ENCODE measurements around the gene ZNF488. TPM values are rescaled to one million over a fixed set of nuclear protein-coding genes. Genes with fewer than 3 reads are reported as not detected.

Gene ZNF488
- total RNA-seq, 1 donor from 2014 or later: 0.29 TPM

GRCh38 chr10:47403446-47404318 is 19.6 kb upstream of the ZNF488 start:
- H3K36me3 ChIP-seq (ENCODE audit: control insufficient read depth, insufficient read depth, low read length): no peaks in the 10 kb centered on the region
- H3K27me3 ChIP-seq (ENCODE audit: control insufficient read depth, insufficient read depth, low read length): no peaks in the 10 kb centered on the region
- H3K4me3 ChIP-seq (ENCODE audit: low read depth, low read length): no peak overlapping the region
- TF ChIP-seq CTCF (IDR thresholded peaks at IDR 0.05; ENCODE audit: insufficient read depth, low read length, poor library complexity, severe bottlenecking): peak; percentile 19
- no peak for DNase-seq (ENCODE audit: low read depth)

GRCh38 chr10:47402641-47403301 is 18.7 kb upstream of the ZNF488 start:
- no peaks in the 10 kb centered on the region for H3K27me3 ChIP-seq (ENCODE audit: control insufficient read depth, insufficient read depth, low read length)
- no peak overlapping the region for H3K4me3 ChIP-seq (ENCODE audit: low read depth, low read length)
- DNase-seq (ENCODE audit: low read depth): peak; percentile 65
- H3K36me3 ChIP-seq (ENCODE audit: control insufficient read depth, insufficient read depth, low read length): no peaks in the 10 kb centered on the region
- TF ChIP-seq CTCF (IDR thresholded peaks at IDR 0.05; ENCODE audit: insufficient read depth, low read length, poor library complexity, severe bottlenecking): no peak

GRCh38 chr10:47401874-47402640 is 18.0 kb upstream of the ZNF488 start:
- Histone ChIP-seq H3K4me3 (ENCODE audit: low read depth, low read length) (no peak overlapping the region), H3K36me3 (ENCODE audit: control insufficient read depth, insufficient read depth, low read length) (no peaks in the 10 kb centered on the region), H3K27me3 (ENCODE audit: control insufficient read depth, insufficient read depth, low read length) (no peaks in the 10 kb centered on the region)
- no peak for DNase-seq (ENCODE audit: low read depth)
- no peak for TF ChIP-seq CTCF (IDR thresholded peaks at IDR 0.05; ENCODE audit: insufficient read depth, low read length, poor library complexity, severe bottlenecking)

GRCh38 chr10:47401210-47401609 is 17.1 kb upstream of the ZNF488 start:
- no peak for DNase-seq (ENCODE audit: low read depth)
- Histone ChIP-seq H3K36me3 (ENCODE audit: control insufficient read depth, insufficient read depth, low read length) (no peaks in the 10 kb centered on the region), H3K27me3 (ENCODE audit: control insufficient read depth, insufficient read depth, low read length) (no peaks in the 10 kb centered on the region), H3K4me3 (ENCODE audit: low read depth, low read length) (no peak overlapping the region)
- no peak for TF ChIP-seq CTCF (IDR thresholded peaks at IDR 0.05; ENCODE audit: insufficient read depth, low read length, poor library complexity, severe bottlenecking)

- DNase-seq (ENCODE audit: low read depth): no peak
- Histone ChIP-seq H3K36me3 (ENCODE audit: control insufficient read depth, insufficient read depth, low read length) (no peaks in the 10 kb centered on the region), H3K27me3 (ENCODE audit: control insufficient read depth, insufficient read depth, low read length) (no peaks in the 10 kb centered on the region), H3K4me3 (ENCODE audit: low read depth, low read length) (no peak overlapping the region)
- TF ChIP-seq CTCF (IDR thresholded peaks at IDR 0.05; ENCODE audit: insufficient read depth, low read length, poor library complexity, severe bottlenecking): no peak
Observed at GRCh38 chr10:47400786-47401185, 16.7 kb upstream of the ZNF488 start.

Measured in kidney epithelial cell (primary cell).